ENCODE data around the gene HADHA.

DNA sequence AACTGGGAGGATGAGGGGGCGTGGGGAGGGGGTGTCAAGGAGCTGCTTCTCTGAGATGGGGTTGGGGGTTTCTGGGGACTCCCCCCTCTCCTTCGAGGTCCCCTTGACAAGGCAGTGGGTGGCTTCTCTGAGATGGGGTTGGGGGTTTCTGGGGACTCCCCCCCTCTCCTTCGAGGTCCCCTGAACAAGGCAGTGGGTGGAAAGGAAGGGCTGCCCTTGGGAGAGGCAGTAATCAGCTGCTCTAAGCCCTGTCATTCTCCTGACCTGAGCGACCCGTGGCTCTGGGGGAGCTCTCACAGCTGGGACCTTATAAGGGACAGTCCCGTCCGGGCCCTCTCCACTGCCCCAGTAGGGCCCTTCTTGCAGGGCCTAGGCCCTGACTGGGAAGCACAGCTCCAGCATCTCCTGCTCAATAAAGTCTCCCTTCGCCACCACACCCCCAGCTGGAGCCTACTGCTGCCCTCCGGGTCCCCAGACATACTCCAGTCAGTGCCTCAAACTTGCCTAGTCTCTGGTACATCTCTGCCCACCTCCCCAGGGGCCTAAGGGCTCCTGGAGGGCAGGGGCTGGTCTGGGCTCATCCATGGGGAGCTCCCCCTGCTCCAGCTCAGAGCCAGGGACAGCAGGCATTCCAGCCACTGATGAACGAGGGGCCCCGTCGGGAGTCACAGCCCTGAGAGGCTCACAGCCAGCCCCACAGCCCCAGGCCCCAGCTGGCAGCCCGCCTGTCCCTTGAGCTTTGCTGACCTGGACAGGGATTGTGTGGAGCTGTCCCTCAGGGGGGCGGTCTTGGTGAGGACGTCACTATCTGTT, 68.8 kb downstream of the HADHA start:
- TF ChIP-seq CTCF (IDR thresholded peaks at IDR 0.05) (no peak), POLR2AphosphoS5 (IDR thresholded peaks at IDR 0.05; ENCODE audit: low read depth, low read length) (no peak)

Data from SK-N-SH (cell line).